Measurements from ENCODE around the gene ADH4.

Gene ADH4

GRCh38 chr4:99135541-99136162 is 8.4 kb downstream of the ADH4 start:
- H3K4me3 ChIP-seq (ENCODE audit: low read depth, low read length) = no peak overlapping the region
- no peak for TF ChIP-seq CTCF (IDR thresholded peaks at IDR 0.05; ENCODE audit: low read depth, low read length)

GRCh38 chr4:99134586-99134985 is 9.5 kb downstream of the ADH4 start:
- no peak overlapping the region for H3K4me3 ChIP-seq (ENCODE audit: low read depth, low read length)
- no peak for TF ChIP-seq CTCF (IDR thresholded peaks at IDR 0.05; ENCODE audit: low read depth, low read length)

GRCh38 chr4:99131378-99131777 is 12.7 kb downstream of the ADH4 start:
- no peak for TF ChIP-seq CTCF (IDR thresholded peaks at IDR 0.05; ENCODE audit: low read depth, low read length)
- H3K4me3 ChIP-seq (ENCODE audit: low read depth, low read length) = no peak overlapping the region

- TF ChIP-seq CTCF (IDR thresholded peaks at IDR 0.05; ENCODE audit: low read depth, low read length) = no peak
- no peak overlapping the region for H3K4me3 ChIP-seq (ENCODE audit: low read depth, low read length)
These were observed 17.7 kb downstream of the ADH4 start for GRCh38 chr4:99126376-99126775.

- no peak overlapping the region for H3K4me3 ChIP-seq (ENCODE audit: low read depth, low read length)
- no peak for TF ChIP-seq CTCF (IDR thresholded peaks at IDR 0.05; ENCODE audit: low read depth, low read length)
These were observed 23.1 kb downstream of the ADH4 start for GRCh38 chr4:99121008-99121407.

GRCh38 chr4:99120501-99120900 is 23.6 kb downstream of the ADH4 start:
- H3K4me3 ChIP-seq (ENCODE audit: low read depth, low read length) = no peak overlapping the region

More at GRCh38 chr4:99120501-99120900, 23.6 kb downstream of the ADH4 start:
- TF ChIP-seq CTCF (IDR thresholded peaks at IDR 0.05; ENCODE audit: low read depth, low read length) = no peak

Data from WI38 (cell line).